ENCODE measurements around the gene RELN.
"Not testable (repeated sequence)": the region's sequence is repeated elsewhere in the genome, so short reads cannot be mapped to it uniquely, and the experiment has no call there.

The RELN gene

DNA sequence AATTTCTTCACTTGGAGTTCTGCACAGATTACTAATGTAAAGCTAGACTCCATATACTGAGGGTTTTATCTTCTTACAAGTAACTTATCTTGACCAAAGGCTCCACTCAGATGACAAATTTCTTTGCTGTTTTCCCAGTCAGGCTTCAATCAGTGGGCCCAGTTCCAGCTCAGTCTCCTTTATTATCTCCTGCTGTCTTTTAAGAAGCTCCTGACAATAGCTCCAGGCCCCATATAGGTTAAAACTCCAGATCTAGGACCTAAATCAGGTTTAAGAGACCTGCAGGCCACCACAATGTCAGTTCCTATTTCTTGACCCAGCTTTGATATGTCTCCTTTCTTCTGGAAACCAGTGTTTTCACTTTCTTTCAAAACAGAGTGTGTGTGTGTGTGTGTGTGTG lies 165.2 kb downstream of the RELN start:
- DNase-seq, result no peak

DNA sequence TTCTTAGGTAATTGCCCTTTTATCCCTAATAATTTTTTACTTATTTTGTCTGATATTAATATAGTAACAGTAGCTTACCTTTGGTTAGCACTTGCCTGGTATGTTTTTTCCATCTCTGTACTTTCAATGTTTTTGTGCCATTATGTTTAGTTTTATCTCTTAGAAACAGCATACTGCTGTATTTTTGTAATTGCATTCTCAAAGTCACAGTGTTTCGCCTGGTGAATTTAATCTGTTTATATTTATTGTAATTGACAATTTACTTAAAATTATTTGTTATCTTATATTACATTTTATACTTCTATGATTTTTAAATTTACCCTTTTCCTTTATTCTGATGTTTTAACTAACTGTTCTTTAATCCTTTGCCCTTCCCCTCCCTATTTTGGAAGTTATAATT lies 166.4 kb downstream of the RELN start:
- DNase-seq, result no peak

DNA sequence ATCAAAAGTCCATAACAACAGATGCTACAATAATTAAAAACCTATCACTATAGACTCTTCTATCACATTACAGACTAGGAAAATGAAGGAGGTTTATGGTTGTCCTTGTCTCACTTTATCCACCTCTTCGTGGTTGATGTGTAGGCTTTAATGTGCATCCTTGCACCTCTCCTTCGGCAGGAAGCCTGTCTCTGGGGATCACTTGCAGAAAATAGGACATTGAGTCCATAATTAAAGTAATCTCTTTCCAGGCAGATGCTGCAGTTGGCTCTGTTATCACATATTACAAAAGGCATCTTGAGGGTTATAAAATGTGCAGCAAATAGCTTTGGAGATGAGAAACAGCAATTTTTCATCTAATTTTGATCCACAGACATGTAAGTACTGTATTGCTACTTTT lies 168.4 kb downstream of the RELN start:
- no peak for DNase-seq

DNA sequence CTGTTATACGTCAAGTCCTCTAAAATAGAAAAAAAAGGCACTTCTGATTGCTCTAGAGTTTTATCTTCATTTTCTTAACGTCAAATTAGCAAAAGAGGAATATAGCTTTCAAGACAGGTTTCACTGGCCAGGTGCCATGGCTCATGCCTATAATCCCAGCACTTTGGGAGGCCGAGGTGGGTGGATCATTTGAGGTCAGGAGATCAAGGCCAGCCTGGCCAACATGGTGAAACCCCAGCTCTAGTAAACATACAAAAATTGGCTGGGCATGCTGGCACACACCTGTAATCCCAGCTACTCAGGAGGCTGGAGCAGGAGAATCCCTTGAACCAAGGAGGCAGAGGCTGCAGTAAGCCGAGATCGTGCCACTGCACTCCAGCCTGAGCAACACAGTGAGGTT lies 173.5 kb downstream of the RELN start:
- DNase-seq, result not testable (repeated sequence)

DNA sequence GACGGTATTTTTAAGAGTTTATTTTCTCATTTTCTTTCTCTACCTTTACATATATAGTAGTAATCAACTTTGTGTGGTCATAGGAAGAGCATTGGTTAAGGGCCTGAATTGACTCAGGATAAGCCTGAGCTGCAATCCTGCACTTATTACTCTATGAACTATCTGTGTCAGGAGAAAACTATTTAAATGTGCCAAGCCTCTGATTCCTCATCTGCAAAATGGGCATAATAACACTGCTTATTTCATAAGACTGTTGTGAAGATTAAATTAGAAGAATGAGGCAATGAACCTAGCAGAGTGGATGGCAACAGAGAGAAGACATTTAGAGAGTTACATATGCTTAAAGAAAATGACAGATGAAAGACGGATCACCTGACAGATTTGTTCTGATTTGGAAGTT lies 175.5 kb downstream of the RELN start:
- no peak for DNase-seq

DNA sequence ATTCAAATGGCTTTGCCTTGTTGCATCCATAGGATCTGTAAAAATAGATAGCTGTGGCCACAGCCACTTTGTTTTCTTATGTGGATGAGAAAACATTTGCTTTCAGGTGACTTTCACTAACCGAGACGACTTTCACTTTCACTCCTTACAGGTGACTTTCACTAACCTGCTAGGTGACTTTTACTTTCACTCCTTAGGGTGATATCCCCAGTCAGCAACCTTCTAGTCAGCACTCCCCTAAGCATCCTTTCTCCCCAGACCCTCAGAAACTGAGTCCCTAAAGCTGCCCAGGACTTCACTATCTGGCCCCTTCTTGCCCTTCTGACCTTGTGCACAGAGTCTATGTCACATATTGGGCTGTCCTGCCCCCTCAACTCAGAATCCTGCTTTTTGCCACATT lies 177.5 kb downstream of the RELN start:
- DNase-seq, result peak in 1 of 2 donors; percentile 42

DNA sequence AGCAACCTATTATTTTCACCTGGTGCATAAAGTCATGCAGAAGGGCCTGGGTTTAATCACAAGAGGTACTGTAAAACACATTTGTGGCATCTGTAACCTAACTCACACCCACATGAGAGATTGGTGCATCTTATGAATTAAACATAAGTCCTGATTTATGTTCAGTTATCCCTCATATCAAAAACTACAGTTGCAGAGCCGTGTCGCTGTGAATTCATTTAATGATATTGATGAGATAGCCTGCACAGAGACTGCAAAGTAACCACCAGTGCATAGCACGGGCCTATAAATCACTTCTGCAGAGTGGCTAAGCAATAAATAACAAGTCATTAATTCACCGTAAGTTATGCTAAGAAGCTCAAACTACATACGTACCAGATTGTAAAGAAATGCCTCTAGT lies 178.2 kb downstream of the RELN start:
- no peak for DNase-seq

DNA sequence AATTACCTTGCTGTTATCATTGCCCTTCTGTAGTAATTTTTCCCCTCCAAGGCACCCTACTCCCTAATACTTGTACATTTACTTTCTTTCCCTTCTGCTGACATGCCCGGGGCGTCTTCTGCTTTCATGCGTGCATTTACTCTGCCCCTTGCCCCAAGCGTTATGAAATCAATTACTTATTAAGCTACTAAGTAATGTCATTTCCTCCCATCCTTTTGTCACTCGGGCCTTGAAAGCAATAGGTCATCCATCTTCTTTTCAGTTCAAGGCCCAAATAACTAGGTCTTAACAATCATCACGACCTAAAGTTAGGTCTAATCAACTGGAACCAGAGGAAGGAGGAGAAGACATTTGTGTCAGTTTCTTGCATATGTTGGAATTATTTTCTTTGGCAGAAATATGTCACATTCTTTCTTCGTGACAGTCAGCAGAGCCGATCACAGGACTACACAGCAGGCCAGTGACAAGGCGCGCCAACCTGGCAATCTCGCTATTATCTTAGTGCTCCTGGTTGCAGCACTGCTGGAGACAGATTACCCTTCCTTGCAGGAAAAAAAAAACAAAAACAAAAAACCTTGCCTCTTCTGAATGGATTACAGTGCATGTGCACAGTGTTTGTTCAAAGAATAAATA lies 179.2 kb downstream of the RELN start:
- DNase-seq, result no peak

DNA sequence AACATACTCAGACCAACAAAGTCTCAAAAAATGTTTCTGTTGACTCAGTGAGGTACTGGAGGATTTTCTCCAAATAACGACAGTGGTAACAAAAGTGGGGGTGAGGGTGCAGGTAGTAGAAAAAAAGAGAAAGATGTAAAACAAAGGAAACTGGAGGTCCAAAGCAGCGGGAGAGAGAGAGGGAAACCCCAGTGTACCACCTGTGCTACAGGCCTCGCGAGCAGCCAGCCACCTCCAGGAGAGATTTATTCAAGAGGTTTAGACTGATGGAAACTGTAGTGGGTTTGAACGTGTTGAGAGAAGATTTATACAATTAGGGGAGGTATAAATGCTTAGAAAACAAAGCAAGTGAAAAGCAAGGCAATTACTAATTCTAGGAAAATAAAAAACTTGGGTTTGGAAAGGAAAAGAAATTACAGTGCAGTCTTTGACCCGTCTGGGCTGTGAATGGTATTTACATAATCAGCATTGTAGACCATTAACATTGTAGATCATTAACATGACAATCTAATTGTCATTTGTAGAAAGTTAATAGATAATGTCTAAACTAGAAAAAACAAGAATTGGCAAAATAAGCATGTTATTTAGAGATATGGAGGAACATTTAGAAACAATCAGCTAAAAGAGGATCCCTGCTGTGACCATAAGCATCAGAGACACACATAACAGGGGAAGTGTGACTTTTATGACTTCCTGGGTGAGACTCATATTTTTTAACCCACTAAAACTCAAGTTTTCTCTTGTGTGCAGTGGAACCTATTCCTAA lies 180.0 kb downstream of the RELN start:
- DNase-seq, result no peak

DNA sequence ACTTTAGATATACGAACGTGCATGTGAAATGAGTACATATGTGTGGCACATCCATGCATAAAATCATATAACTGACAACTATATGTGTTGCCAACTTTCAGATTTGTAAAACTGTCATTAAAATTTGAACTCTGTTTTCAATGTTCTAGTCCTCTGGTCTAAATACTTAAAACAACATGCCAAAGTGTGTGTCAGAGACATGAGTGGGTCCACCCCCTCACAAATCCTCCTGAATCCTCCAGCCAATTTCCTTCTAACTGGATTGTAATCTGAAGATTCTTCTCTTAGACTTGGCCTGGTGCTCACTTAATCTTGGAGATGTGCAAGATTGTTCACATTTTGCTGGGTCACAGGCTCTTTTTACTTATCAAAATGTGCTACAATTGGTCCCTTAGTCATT lies 184.1 kb downstream of the RELN start:
- DNase-seq, result no peak

DNA sequence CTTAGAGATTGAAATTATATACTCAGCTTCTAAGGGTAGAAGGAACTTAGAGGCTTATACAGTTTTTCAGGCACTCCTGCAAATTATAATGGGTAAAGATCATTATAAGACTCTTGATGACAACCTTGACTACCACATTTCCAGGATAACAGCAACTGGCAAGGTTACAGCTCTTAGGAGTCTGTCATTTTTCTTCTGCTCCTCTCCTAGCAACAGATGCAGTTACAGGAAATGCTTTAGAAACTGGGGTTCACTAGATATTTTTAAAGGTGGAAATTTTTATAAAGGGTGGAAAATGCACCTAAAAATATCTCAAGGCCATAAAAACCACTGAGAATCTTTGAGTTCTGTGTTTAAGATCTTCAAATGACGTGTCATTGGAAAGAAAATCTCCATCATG lies 185.8 kb downstream of the RELN start:
- no peak for DNase-seq

DNA sequence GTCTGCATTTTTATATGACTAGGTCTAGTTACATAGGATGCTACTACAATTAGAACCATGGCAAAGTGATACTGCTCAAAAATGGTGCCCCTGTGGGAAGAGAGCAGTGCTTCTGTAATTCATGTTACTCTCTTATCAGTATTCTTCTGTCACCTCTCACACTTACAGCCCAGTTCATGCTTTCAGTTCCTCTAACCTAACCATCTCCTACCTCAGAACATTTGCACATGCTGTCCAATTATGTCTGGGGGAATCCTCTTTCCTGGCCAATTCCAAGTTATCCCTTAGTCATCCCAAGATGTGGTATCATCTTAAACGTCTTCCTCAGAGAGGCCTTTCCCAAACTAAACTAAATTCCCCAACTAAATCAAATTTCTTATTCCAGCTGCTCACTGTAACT lies 190.2 kb downstream of the RELN start:
- no peak for DNase-seq

DNA sequence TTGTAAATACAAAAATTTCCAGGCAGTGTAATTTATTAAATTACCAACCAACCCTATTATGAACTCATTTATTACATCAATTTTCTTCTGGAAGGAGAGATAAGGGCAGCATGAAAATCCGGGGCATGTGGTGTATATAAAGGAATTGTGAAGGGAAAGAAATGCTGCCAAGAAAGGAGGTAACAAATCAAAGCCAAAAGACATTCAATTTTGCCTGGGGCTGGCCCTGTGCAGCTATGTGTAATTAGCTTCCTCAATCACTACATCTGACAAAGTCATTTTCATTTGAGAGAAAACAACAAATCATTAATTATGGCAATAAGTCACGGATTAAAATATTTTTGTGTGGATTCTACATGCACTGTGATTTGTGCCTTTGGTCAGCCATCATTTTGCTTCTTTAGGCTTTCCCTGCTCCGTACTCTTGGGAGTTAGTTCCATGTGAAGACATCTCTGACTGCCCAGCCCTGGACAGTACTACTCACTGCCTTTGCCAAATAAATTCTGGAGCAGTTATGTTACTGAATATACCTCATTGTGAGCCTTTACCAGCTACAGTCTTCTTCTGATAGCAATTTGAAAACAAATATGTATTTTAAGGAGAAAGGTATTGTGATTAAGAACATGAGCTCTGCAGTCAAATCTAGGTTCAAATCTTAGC lies 191.7 kb downstream of the RELN start:
- DNase-seq, result no peak

DNA sequence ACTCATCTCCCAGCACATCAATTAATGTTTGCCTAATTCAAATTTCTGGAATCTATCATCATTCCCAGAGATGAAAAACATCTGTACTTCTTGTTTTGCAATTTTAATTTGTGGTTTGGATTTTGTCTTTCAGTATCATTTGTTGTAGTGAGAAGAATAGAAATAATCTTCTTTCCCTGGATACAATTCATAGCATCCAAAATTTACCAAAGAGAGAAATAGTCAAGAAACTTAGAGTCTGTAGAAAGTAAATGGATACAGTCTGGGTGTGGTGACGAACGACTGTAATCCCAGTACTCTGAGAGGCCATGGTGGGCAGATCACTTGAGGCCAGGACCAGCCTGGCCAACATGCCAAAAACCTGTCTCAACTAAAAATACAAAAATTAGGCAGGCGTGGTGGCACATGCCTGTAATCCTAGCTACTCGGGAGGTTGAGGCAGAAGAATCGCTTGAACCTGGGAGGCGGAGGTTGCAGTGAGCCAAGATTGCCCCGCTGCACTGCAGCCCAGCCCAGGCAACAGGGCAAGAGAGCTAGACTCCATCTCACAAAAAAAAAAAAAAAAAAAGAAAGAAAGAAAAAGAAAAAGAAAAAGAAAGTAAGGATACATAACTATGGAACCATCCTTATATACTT lies 193.0 kb downstream of the RELN start:
- no peak for DNase-seq

DNA sequence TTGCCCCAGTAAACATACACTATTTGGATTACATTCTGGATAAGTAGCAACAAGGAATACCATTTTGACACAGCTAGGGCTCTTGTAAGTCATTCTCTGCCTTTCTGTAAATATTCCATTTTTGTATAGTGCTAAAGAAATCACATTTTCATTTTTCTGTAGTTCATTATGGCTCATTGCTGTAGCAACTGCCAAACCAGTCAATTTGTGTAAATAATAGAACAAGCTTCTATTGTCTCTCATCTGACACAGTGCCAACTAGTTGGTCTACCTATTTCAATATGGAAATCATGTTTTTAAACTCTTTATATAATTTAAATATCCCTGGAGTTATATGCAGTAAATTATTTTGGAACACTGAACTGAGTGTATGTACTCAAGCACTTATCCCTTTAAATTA lies 193.7 kb downstream of the RELN start:
- no peak for DNase-seq

DNA sequence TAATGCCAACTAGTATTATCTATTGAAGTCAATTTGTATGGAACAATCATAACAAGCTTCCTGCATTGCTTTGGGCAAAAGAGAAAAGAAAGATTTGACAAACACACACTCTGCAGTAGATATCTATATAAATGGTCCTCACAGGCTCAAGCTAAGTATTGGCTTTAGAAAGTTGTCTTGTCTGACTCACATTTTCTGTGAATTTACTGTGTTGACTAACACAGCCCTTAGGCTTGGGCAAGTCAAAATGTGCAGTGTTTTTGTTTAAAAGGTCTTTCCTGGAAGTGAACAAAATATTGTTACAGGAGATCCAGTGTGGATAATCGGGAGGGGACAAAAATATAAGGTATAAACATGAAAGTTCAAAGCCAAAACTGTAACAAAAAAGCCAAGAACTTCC lies 194.4 kb downstream of the RELN start:
- no peak for DNase-seq

DNA sequence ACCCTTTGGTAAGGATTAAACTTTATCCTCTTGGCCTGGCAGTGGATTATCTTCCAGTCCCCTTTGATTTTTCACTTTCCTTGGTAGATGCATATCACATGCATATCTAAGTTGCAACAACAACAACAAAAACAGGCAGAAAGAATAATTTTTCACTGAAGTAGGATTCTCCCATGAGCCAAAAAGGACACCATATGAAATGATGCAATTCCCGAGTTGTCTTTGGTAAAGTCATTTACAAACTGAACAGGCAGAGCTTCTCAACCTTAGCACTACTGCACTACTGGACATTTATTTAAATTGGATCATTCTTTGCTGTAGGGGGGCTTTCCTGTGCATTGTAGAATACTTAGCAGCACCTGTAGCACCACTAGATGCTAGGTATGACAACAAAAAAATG lies 195.0 kb downstream of the RELN start:
- DNase-seq, result no peak

DNA sequence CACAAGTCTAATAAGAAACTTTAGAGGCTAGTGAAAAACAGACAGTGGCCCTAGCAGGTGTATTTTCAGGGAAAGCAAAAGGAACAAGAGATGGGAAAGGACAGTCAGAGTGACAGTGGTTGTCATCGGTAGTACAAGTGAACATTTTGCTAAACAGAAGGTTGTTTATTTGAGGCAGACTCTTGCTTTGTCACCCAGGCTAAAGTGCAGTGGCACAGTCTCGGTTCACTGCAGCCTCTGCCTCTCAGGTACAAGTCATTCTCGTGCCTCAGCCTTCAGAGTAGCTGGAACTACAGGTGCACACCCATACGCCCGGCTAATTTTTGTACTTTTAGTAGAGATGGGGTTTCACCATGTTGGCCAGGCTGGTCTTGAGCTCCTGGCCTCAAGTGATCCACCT lies 195.8 kb downstream of the RELN start:
- DNase-seq, result no peak

DNA sequence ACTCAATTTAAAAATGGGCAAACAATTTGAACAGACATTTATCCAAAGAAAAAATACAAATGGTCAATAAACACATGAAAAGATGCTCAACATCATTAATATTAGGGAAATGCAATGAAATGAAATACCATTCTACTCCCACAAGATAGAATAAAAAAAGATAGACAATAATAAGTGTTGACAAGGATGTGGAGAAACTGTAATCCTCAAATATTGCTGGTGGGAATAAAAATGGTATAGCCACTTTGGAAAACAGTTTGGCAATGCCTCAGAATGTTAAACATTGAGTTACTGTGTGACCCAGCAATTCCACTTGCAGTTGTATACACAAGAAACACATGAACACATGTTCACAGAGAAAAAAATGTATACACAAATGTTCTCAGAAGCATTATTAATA lies 197.6 kb downstream of the RELN start:
- DNase-seq, result no peak

DNA sequence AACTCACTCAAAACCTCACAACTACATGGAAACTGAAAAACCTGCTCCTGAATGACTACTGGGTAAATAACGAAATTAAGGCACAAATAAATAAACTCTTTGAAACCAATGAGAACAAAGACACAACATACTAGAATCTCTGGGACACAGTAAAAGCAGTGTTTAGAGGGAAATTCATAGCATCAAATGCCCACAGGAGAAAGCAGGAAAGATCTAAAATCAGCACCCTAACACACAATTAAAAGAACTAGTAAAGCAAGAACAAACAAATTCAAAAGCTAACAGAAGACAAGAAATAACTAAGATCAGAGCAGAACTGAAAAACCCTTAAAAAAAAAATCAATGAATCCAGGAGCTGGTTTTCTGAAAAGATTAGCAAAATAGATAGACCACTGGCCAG lies 202.4 kb downstream of the RELN start:
- DNase-seq, result not testable (repeated sequence)

DNA sequence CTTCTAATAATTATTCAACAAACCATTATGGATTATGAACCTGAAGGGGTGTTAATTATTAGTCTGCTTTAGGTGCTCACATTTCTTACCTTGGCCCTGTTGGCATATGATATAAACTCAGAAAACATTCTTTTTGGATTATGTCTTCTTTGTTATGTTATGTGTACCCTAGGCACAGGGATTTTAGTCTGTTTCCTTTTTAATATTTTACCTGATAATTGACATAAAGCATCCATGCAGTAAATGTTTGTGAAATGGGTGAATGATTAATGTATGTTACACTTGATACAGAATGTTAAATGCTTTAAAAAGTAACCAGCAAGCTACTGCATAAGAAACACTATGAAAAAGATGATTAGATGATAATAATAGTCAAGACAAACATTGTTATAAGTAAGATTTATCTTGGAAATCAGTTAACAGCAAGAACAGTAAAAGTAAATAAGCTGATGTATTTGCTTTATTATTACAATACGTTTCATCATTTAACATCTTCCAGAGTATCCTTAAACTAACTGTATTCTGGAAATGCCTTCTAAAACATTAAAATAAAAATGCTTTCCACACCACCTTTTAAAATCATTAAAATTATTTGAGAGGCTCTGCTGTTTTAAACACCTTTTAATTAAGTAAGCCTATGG lies 204.7 kb downstream of the RELN start:
- no peak for DNase-seq

DNA sequence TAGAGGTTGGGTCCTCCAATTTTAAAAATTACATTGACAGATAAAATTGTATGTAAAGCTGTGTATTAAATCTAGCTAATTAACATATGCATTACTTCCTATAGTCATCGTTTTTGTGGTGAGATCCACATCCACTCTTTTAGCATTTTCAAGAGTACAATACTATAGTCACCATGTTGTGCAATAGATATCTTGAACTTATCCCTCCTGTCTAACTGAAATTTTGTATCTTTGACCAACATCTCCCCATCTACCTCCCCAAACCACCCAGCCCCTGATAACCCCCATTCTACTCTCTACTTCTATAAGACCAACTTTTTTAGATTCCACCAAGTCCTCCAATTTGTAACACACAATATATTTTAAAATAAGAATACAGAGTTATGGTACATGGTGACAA lies 208.0 kb downstream of the RELN start:
- no peak for DNase-seq

DNA sequence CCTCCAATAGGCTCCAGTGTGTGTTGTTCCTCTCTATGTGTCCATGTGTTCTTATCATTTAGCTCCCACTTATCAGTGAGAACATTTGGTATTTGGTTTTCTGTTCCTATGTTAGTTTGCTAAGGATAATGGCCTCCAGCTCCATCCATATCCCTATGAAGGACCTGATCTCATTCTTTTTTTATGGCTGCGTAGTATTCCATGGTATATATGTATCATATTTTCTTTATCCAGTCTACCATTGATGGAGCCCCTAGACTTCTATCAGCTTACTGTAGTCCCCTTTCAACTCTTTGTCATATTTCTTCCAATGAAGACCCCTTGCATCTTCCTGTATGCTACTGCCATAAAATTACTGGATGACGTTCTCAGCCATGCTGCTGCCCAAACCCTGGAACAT lies 208.9 kb downstream of the RELN start:
- DNase-seq, result not testable (repeated sequence)
